GM23248 (cell line): ENCODE data around the gene STT3B. TPM values are rescaled to one million over a fixed set of nuclear protein-coding genes. Genes with fewer than 3 reads are reported as not detected.

Experiments used
- DNase-seq: peaks from one replicate; pipeline ENCODE4 v3.0.0-alpha.2; 2015
- H2AFZ ChIP-seq: fragments of 200-600 bp; sonication (generic); 2 replicates; pipeline ENCODE4 v1.6.1; 2016; ENCODE audit warnings: antibody characterized with exemption
- H3F3A ChIP-seq: fragments of 200-600 bp; sonication (generic); 2 replicates; pipeline ENCODE4 v1.6.1; 2016; ENCODE audit warnings: mild to moderate bottlenecking, antibody characterized with exemption, mixed run types; ENCODE audit not compliant: insufficient read depth
- H3K27ac ChIP-seq: fragments of 200-600 bp; sonication (generic); 2 replicates; pipeline ENCODE4 v1.5.1; 2016; ENCODE audit warnings: mild to moderate bottlenecking
- H3K27me3 ChIP-seq: fragments of 200-600 bp; sonication (generic); replicated peaks from 2 replicates; pipeline ENCODE4 v1.6.1; 2016; ENCODE audit warnings: mild to moderate bottlenecking; ENCODE audit not compliant: insufficient read depth
- H3K36me3 ChIP-seq: fragments of 200-600 bp; sonication (generic); 2 replicates; pipeline ENCODE4 v1.6.1; 2016; ENCODE audit warnings: low read depth, mild to moderate bottlenecking
- H3K4me1 ChIP-seq: fragments of 200-600 bp; sonication (generic); 2 replicates; pipeline ENCODE4 v1.6.1; 2016; ENCODE audit warnings: mild to moderate bottlenecking; ENCODE audit not compliant: insufficient read depth
- H3K4me2 ChIP-seq: fragments of 200-600 bp; sonication (generic); one replicate; pipeline ENCODE4 v1.6.1; 2016; ENCODE audit warnings: mild to moderate bottlenecking; ENCODE audit not compliant: unreplicated experiment
- H3K4me3 ChIP-seq: fragments of 200-600 bp; sonication (generic); 2 replicates; pipeline ENCODE4 v1.5.1; 2016; ENCODE audit warnings: mild to moderate bottlenecking
- H3K79me2 ChIP-seq: fragments of 200-600 bp; sonication (generic); 2 replicates; pipeline ENCODE4 v1.6.1; 2016; ENCODE audit warnings: mild to moderate bottlenecking; ENCODE audit not compliant: insufficient read depth
- H3K9ac ChIP-seq: fragments of 200-600 bp; sonication (generic); 2 replicates; pipeline ENCODE4 v1.6.1; 2016; ENCODE audit warnings: mild to moderate bottlenecking
- H3K9me2 ChIP-seq: fragments of 200-600 bp; sonication (generic); 2 replicates; pipeline ENCODE4 v1.6.1; 2016; ENCODE audit warnings: mixed run types, mild to moderate bottlenecking, moderate library complexity; ENCODE audit not compliant: insufficient read depth
- H3K9me3 ChIP-seq: fragments of 200-600 bp; sonication (generic); one replicate; pipeline ENCODE4 v1.6.1; 2017; ENCODE audit warnings: low read depth
- H4K20me1 ChIP-seq: fragments of 200-600 bp; sonication (generic); 2 replicates; pipeline ENCODE4 v1.6.0; 2016; ENCODE audit not compliant: insufficient read depth
- EZH2 ChIP-seq: fragments of 200-600 bp; sonication (generic); IDR thresholded peaks from 2 replicates; pipeline ENCODE4 v1.6.1; 2018; ENCODE audit warnings: antibody characterized with exemption, mild to moderate bottlenecking; ENCODE audit not compliant: insufficient read depth, poor library complexity, severe bottlenecking
- EZH2phosphoT487 ChIP-seq: fragments of 200-600 bp; sonication (generic); IDR thresholded peaks from 2 replicates; pipeline ENCODE4 v1.6.1; 2018; ENCODE audit warnings: antibody characterized with exemption, moderate library complexity, mild to moderate bottlenecking, low read depth; ENCODE audit not compliant: insufficient read depth
- WGBS, 2 experiments: methylation state at CpG; one replicate each; pipeline ENCODE4 v1.1.6; 2015 to 2017; ENCODE audit warnings: low lambda C conversion rate in 2 of 2, low coverage in 1 of 2; ENCODE audit errors: missing lambda C conversion rate in 2 of 2; 5-methylcytosine and 5-hydroxymethylcytosine counted together
- in situ Hi-C: fragments of 300-500 bp; cut with MboI; formaldehyde crosslinking; loops from 2 replicates; pipeline ENCODE4 v1.15.0; 2020
- polyA plus RNA-seq: library from polyadenylated mRNA; unstranded; fragments of >200 nt; fragmentation: Nextera tagmentation; extraction: Ambion mirVana; gene quantifications from 2 replicates; pipeline ENCODE4 v1.2.1, GENCODE V29; 2016
- total RNA-seq: library from RNA; depleted of rRNA; stranded (reverse); fragments of >200 nt; shearing (Covaris generic); gene quantifications from 2 replicates; pipeline ENCODE4 v1.2.3, GENCODE V29; 2014; rRNA removed

The STT3B gene
- total RNA-seq: 174 and 234 TPM in 2 replicates
- 80.7 and 81.5 TPM in 2 replicates for polyA plus RNA-seq

DNA sequence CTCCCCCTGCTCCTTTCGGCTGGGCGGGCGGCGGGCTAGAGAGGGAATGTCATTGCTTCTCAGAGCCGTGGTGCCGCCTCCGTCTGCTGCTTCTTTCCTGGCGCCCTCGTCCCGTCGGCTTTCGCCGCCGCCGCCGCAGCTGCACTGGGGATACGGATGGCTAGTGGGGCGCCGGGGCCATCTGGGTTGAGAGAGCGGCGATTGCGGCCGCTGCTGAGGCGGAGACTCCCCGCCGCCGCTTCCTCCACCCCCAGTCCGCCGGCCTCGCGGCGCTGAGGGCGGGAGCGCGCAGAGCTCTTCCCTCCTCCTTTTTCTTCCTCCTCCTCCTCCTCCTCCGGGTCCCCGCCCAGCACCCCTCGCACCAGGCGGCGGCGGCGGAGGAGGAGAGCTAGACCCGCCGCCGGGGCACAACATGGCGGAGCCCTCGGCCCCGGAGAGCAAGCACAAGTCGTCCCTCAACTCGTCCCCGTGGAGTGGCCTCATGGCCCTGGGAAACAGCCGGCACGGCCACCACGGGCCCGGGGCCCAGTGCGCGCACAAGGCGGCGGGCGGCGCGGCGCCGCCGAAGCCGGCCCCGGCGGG lies at the start of gene STT3B:
STT3B (plus strand) TSS at position 339 of the 582 bp plus-strand sequence; CDS start at position 413, 74 bp downstream.
- Histone ChIP-seq H3K79me2 (peaks cover 47% of the 10 kb centered on the region), H4K20me1 (no peaks in the 10 kb centered on the region), H3K9me3 (no peaks in the 10 kb centered on the region), H3K4me3 (peak within 1 kb of the TSS; percentile 98), H3K9ac (peak within 1 kb of the TSS; percentile 89), H2AFZ (peak within 1 kb of the TSS; percentile 89), H3K27ac (peak within 1 kb of the TSS; percentile 96), H3K4me2 (peak within 1 kb of the TSS; percentile 97), H3K36me3 (no peaks in the 10 kb centered on the region), H3K9me2 (no peaks in the 10 kb centered on the region), H3K4me1 (peaks cover 30% of the 10 kb centered on the region), H3K27me3 (no peaks in the 10 kb centered on the region), H3F3A (peaks cover 10% of the 10 kb centered on the region)
- TF ChIP-seq EZH2phosphoT487 (no peak), EZH2 (no peak)
- in situ Hi-C loops: no loop called here
- WGBS, 2 experiments: 1% methylated on average over 46 to 68 of the region's 68 CpGs
- peak; percentile 88 for DNase-seq

DNA sequence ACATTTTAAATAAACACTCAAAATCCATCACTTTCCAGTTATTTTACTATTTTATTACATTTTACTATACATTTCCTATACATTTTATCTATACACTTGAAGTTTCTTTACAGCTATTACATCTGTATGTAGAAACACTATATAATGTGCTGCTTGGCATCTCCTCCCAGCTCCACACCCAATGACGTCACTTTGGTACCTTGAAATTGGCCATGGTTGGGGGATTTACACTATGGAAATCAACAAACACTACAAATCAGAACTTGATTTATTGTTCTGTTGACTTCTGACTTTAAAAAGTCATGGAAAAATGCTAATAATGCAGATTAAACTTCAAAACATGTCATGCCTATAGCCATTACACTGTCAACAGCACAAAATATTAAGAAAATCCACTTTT lies 48.9 kb upstream of the STT3B start:
- TF ChIP-seq EZH2: no peak
- no peak for TF ChIP-seq EZH2phosphoT487
- Histone ChIP-seq H3K27ac (no peak overlapping the region), H3K4me1 (no peaks in the 10 kb centered on the region), H3K9me3 (no peaks in the 10 kb centered on the region), H3K9ac (no peak overlapping the region), H3K9me2 (no peaks in the 10 kb centered on the region), H3K4me3 (no peak overlapping the region), H3K4me2 (no peak overlapping the region), H2AFZ (no peak overlapping the region), H4K20me1 (no peaks in the 10 kb centered on the region), H3K27me3 (peaks cover 10% of the 10 kb centered on the region; the same call in 1 of the 2 replicates), H3F3A (no peaks in the 10 kb centered on the region), H3K79me2 (no peaks in the 10 kb centered on the region), H3K36me3 (no peaks in the 10 kb centered on the region)
- DNase-seq: no peak
- in situ Hi-C loops: no loop called here
- WGBS, 2 experiments: 44 to 62% methylated on average over 1 of the region's 1 CpG

DNA sequence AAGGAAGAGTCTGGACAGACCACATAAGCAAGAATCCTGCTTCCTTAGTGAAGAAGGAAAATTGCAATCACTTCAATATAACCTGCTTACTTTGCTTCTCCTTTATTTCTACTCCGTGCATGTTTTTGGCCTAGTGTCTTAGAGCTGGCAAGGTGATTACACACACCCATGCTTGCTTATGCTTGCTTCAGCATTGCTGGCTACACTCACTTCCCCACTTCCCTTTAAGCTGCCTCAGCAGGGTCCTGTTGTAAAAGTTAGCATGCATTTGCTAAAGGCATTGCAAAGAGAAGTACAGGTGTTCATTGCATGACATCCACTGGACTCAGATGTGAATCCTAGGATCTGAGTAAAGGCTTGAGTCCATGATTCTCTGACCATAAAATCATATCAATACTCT lies 47.5 kb upstream of the STT3B start:
- no peaks in the 10 kb centered on the region for H3K9me2 ChIP-seq
- 46 to 58% methylated on average over 1 of the region's 1 CpG for WGBS, 2 experiments
- H3K27ac ChIP-seq: no peak overlapping the region
- in situ Hi-C loops: no loop called here
- no peak for TF ChIP-seq EZH2
- TF ChIP-seq EZH2phosphoT487: no peak
- H4K20me1 ChIP-seq: no peaks in the 10 kb centered on the region
- no peaks in the 10 kb centered on the region for H3K9me3 ChIP-seq
- DNase-seq: no peak
- H3F3A ChIP-seq: no peaks in the 10 kb centered on the region
- H3K4me3 ChIP-seq: no peak overlapping the region
- H3K4me2 ChIP-seq: no peak overlapping the region
- H3K27me3 ChIP-seq: peaks cover 10% of the 10 kb centered on the region; the same call in 1 of the 2 replicates
- no peak overlapping the region for H2AFZ ChIP-seq
- no peaks in the 10 kb centered on the region for H3K36me3 ChIP-seq
- H3K79me2 ChIP-seq: no peaks in the 10 kb centered on the region
- no peak overlapping the region for H3K9ac ChIP-seq
- H3K4me1 ChIP-seq: no peaks in the 10 kb centered on the region

DNA sequence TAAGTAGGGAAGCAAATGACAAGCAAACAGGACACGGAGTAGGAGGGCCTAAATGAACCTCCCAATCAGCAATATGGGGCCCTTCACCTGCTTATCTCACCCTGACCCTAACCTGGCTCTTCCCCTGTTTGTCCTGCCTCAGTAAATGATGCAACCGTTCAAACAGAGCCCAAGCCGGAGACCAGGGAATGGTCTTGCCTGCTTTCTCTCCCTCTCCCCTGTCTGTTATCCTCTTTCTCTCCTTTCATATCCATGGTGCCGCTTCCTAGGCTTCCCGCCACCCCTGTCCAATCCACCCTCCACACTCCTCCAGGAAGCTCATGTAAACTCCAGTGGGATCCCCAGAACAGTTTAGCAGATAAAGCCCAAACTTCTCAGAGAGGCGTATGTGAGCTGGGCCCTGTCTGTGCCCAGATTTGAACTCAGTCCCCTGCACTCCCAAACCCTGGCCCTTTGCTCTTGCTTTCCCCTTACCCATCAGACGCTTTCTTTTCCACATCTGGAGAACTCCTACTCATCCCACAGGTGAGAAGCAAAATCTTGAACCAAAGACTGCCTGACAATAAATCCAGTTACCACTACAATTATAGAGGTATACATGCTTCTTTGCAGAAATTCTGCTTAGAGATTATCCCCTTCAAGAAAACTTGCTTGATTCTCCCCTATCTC lies 45.7 kb upstream of the STT3B start:
- Histone ChIP-seq H3F3A (no peaks in the 10 kb centered on the region), H2AFZ (no peak overlapping the region), H3K36me3 (no peaks in the 10 kb centered on the region), H3K4me1 (no peaks in the 10 kb centered on the region), H3K9ac (no peak overlapping the region), H3K79me2 (no peaks in the 10 kb centered on the region), H3K9me2 (no peaks in the 10 kb centered on the region), H3K4me3 (no peak overlapping the region), H4K20me1 (no peaks in the 10 kb centered on the region), H3K9me3 (no peaks in the 10 kb centered on the region), H3K27ac (no peak overlapping the region), H3K27me3 (peaks cover 7% of the 10 kb centered on the region; the same call in 1 of the 2 replicates), H3K4me2 (no peak overlapping the region)
- TF ChIP-seq EZH2: no peak
- TF ChIP-seq EZH2phosphoT487: no peak
- DNase-seq: no peak
- in situ Hi-C loops: no loop called here
- WGBS, 2 experiments: 69% methylated on average over 7 of the region's 7 CpGs
